Stimulated activated naive CD8-positive, alpha-beta T cell treated with anti-CD3 and anti-CD28 coated beads, Interleukin-15, amount 100 ng/mL, for 72 hours (primary cell): ENCODE results near the gene EPB41L2.
A peak's percentile ranks its signal among the peaks of the same experiment; 100 is the strongest.

Source experiments
- ATAC-seq: fragments of 150-1000 bp; cut with Tn5 transposase; 2 replicates; pipeline ENCODE4 v1.10.0; 2021; ENCODE audit warnings: mild to moderate bottlenecking, moderate library complexity
- DNase-seq, 2 donors: peaks; one replicate each; pipeline ENCODE4 v3.0.0; 2021 to 2022
- H3K27ac Mint-ChIP-seq, 2 donors: one replicate each; pipeline ENCODE4 v1.8.0; 2022; ENCODE audit warnings: mild to moderate bottlenecking in 2 of 2, mixed read lengths in 2 of 2, moderate library complexity in 2 of 2
- H3K27me3 Mint-ChIP-seq: one replicate; pipeline ENCODE4 v1.8.0; 2022; ENCODE audit warnings: mixed read lengths
- H3K4me1 Mint-ChIP-seq: one replicate; pipeline ENCODE4 v1.8.0; 2022; ENCODE audit warnings: mild to moderate bottlenecking, mixed read lengths
- H3K4me3 Mint-ChIP-seq, 2 donors: one replicate each; pipeline ENCODE4 v1.8.0; 2022; ENCODE audit warnings: mild to moderate bottlenecking in 2 of 2, mixed read lengths in 2 of 2, moderate library complexity in 1 of 2
- H3K9me3 Mint-ChIP-seq, 2 donors: one replicate each; pipeline ENCODE4 v1.8.0; 2022; ENCODE audit warnings: mixed read lengths in 2 of 2

The EPB41L2 gene

DNA sequence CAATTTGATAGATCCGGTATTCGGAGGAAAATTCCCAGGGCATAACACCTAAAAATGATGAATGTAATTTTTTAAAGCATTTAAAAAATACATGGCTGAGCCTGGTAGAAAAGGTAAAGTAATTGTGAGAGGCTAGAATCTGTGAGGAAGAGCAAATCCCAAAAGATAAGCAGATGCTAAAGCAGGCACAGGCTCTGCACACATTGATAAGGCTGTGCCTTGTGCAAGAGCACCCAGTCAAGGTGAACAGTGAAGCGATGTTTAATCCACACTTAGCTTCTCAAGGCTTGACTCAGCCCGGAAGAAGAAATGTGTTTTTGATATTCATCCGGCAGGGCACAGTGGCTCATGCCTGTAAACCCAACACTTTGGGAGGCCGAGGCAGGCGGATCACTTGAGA, 5.1 kb upstream of the EPB41L2 start:
- ATAC-seq (no peak), DNase-seq (no peak)
- Mint-ChIP-seq H3K4me3 (no peak overlapping the region), H3K27ac (no peak overlapping the region), H3K9me3 (peaks cover 9 to 11% of the 10 kb centered on the region in 2 donors), H3K4me1 (peaks cover 9% of the 10 kb centered on the region), H3K27me3 (no peaks in the 10 kb centered on the region)

DNA sequence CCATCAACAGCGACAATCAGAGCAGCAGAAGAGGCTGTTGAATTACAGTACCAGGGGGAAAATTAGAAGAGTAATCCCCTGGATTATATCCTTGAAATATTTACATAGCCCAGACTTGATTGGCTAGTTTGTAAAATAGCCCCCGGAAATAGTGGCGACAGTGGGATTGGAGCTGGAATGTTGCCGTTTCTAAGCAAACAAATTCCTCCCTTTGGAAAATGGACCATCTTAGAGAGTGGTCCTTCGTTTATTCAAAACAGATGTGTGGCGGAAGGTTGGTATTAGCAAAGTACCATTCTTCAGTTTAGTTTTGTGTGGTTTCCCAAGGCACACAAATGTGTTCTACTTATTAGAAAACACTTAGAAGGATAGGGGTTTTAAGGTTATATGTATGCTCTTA, 4.5 kb upstream of the EPB41L2 start:
- Mint-ChIP-seq H3K4me1 (peaks cover 9% of the 10 kb centered on the region), H3K27me3 (no peaks in the 10 kb centered on the region), H3K9me3 (peaks cover 9 to 11% of the 10 kb centered on the region in 2 donors), H3K27ac (no peak overlapping the region), H3K4me3 (no peak overlapping the region)
- no peak for DNase-seq
- ATAC-seq: no peak

DNA sequence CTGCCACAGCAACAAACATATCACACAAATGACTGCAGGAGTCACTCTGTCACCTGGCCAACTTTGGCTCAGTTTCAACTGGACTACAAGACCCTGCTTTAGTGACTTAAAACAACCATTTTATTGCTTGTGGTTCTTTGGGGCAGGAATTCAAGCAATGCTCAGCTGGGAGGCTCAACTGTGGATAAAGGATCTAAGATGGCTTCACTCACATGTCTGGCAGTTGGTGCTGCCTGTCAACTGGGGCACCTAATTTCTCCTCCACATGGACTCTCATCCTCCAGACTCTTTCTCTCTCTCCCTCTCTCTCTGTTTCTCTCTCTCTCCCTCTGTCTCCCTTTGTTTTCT, 2.8 kb upstream of the EPB41L2 start:
- DNase-seq: no peak
- H3K27ac Mint-ChIP-seq: no peak overlapping the region
- peaks cover 9 to 11% of the 10 kb centered on the region in 2 donors for H3K9me3 Mint-ChIP-seq
- H3K4me3 Mint-ChIP-seq: no peak overlapping the region
- H3K27me3 Mint-ChIP-seq: no peaks in the 10 kb centered on the region
- ATAC-seq: no peak
- peaks cover 23% of the 10 kb centered on the region for H3K4me1 Mint-ChIP-seq

DNA sequence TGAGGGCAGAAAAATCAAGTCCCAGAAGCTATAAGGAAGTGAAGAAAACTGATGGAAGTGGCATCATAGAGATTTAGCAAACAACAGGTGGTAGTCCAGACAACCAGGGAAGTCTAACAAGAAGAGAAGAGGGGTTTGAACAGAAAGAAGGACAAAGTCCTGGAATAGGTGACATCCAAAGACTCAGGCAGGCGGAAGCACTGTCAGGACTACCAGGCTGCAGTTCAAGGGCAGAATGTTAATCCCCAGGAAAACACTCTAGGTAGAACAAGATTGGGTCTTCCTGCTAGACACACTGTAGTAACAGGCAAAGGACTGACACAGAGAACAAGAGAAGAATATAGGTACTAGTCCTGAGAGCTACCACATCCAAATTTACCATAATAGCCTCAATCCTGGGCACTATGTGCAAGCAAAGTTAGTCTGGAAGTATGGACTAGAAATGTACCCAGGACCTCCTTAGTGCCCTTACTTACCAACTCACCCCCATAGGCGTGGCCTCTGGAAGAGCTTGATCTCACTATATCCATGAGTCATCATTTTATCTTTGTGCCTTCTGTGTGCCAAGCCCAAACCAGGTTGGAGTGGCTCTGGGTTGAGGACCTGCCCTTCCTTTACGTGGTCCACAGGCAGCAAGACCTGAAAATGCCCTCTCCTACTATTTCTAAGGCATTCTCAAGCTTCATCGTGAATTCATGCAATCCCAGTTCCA, 2.2 kb upstream of the EPB41L2 start:
- no peaks in the 10 kb centered on the region for H3K27me3 Mint-ChIP-seq
- DNase-seq (no peak), ATAC-seq (no peak)
- peaks cover 6 to 9% of the 10 kb centered on the region in 2 donors for H3K9me3 Mint-ChIP-seq
- H3K27ac Mint-ChIP-seq: no peak overlapping the region
- peaks cover 27% of the 10 kb centered on the region for H3K4me1 Mint-ChIP-seq
- no peak overlapping the region for H3K4me3 Mint-ChIP-seq

DNA sequence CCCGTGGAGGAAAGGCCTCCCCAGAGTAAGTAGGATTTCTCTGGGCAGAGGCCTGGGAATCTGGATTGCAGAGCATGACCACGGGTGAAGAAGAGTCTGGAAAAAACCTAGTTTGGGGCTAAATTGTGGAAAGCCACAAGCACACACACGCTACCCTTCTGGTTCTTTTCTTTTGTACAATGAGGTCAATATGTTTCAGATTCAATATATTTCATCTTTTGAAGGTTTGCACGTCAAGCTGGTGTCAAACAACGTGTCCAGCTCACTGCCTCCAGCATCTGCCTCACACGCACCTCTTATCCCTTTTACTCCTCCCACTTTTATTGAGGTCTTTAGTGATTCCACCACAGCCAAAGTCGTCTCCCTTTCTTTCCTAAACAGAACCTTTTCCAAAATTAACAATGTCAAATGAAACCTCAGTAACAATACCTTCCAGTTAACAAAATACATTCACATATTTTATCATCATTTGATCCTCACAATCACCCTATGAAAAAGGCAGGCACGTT, 773 bp upstream of the EPB41L2 start:
- DNase-seq (no peak), ATAC-seq (no peak)
- Mint-ChIP-seq H3K9me3 (peaks cover 0 to 9% of the 10 kb centered on the region in 2 donors), H3K27me3 (no peaks in the 10 kb centered on the region), H3K4me1 (peaks cover 27% of the 10 kb centered on the region), H3K4me3 (peak overlapping the region; percentile 91 to 92), H3K27ac (no peak overlapping the region)

DNA sequence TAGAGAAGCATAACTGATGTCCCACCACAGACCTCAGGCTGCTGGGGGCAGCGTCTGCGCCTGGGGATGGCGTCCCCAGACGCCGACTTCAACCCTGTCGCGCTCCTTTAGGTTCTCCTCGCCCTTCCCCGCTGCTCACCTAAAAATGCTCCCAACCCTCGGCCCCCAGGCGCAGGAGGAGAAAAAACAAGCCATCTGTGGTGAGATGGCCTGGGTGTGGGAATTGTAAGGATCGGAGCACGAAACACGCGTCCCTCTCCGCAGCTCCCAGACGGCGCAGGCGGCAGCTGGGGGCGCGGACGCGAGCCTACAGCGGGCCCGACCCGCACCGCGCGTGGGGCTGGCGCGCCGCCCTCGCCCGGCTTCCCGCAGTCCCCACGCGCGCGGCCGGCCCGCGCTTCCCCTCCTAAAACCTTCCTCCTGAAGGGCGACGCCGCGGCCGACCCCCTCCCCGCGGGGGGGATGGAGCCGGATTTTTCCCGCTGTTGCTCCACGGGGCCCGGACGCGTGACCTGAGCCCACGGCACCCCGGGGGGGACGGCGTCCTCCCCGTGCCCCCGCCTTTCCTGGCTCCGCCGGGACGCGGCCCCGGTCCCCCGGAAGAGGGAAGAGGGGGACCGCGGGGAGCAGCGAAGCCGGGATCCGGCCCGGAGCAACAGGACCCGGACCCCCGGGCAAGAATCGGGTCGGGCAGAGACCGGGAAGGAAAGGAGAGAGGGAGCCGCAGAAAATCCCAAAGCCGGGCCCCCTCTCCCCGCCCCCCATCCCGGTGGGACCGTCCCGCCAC, 611 bp downstream of the EPB41L2 start:
- H3K9me3 Mint-ChIP-seq: peaks cover 6 to 9% of the 10 kb centered on the region in 2 donors
- peak overlapping the region; percentile 86 to 93 for H3K27ac Mint-ChIP-seq
- peaks cover 27% of the 10 kb centered on the region for H3K4me1 Mint-ChIP-seq
- H3K27me3 Mint-ChIP-seq: no peaks in the 10 kb centered on the region
- peak; percentile 58 for ATAC-seq
- DNase-seq: peak; percentile 17 to 20
- peak overlapping the region; percentile 91 to 92 for H3K4me3 Mint-ChIP-seq

DNA sequence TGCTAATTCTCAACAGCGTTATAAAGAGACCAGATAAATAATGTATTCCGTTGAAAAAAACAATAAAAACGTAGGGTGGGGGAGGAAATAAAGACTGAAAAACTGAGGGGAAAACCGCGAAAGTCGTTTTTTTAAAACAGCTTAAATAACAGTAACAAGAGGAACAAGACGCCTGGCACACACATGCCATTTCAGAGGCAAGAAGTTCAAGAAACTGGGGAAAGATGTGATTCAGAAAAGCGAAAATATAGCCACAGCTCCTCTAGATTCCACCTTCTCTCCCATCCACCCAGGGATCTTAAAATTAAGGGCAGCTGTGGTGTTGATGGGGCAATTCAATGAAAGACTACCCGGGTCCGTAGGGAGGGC, 1.3 kb downstream of the EPB41L2 start:
- H3K4me1 Mint-ChIP-seq: peaks cover 27% of the 10 kb centered on the region
- peaks cover 8 to 11% of the 10 kb centered on the region in 2 donors for H3K9me3 Mint-ChIP-seq
- DNase-seq (no peak), ATAC-seq (no peak)
- no peaks in the 10 kb centered on the region for H3K27me3 Mint-ChIP-seq
- peak overlapping the region in 1 of 2 donors; percentile 31 for H3K27ac Mint-ChIP-seq
- peak overlapping the region; percentile 91 to 92 for H3K4me3 Mint-ChIP-seq

DNA sequence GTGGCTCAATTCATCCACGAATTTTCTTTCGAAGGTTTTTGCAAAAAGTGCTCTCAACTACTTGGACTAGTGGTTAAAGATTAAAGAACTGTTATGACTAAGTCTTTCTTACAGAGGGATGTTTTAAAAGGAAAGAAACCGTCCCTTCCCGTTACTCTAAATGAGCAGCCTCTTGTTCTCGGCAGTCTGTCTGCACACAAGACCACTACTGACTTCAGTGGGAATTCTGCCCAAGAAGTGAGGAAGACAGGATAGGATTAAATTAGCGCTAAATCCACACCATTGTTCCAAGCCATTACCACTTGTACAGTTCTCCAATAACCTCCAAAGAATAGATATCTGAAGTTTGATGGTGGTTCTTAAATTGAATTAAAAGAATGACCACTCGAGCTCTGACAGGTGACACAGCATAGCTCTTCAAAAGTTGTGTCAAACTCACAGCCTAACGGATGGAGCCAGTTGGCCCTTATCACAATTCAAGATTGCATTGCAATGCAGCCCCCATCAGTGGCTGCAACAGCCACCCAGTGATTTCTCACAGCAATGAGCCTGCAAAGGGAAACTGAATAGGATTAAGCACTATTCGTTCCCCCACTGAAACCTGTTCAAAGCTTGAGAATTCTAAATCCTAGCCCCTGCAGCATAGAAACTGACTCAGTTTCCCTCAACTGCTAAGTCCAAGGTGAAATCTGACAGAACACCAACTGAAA, 1.8 kb downstream of the EPB41L2 start:
- Mint-ChIP-seq H3K4me3 (peak overlapping the region; percentile 91 to 92), H3K27me3 (no peaks in the 10 kb centered on the region), H3K27ac (no peak overlapping the region), H3K9me3 (peaks cover 4 to 11% of the 10 kb centered on the region in 2 donors), H3K4me1 (peaks cover 27% of the 10 kb centered on the region)
- no peak for DNase-seq
- no peak for ATAC-seq

DNA sequence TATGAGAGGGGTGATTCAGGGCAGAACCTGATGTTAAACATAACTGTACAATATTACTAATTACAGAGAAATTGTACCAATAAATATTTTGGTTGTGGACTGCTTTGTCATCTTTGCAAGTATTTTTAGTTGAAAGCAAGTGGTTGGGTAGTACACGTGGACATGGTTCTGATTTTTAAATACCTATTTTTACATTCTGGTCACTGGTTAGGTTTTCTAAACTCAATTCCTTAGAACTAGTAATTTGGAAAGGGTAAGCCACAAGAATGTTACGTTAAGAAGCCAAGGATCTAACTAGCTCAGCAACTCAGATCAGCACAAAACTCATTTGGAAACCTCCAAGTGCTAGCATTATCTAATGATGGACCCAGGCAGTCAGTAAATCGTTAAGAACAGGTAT, 2.7 kb downstream of the EPB41L2 start:
- no peak overlapping the region for H3K4me3 Mint-ChIP-seq

DNA sequence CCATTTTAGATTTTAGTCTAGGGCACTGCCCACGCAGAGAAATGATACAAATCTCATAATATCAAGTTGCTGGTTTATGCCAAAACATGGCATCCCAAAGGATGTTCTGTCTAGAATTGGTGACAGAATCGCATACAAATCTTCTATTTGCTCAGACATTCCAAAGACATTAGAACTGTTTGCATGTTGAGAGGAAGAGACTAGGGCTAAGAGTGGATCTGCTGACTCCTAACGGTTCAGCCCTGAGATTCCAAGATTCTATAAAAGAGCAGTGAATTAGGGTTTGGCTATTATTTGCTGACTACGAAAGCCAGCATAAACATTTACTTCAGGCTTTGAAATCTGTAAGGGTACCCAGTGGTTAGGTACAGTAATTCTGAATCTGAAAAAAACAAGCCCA, 3.6 kb downstream of the EPB41L2 start:
- Mint-ChIP-seq H3K27me3 (no peaks in the 10 kb centered on the region), H3K9me3 (peaks cover 3 to 15% of the 10 kb centered on the region in 2 donors), H3K4me1 (peaks cover 27% of the 10 kb centered on the region), H3K4me3 (no peak overlapping the region), H3K27ac (no peak overlapping the region)
- no peak for ATAC-seq
- no peak for DNase-seq

More for the DNA sequence above, 2.7 kb downstream of the EPB41L2 start:
- Mint-ChIP-seq H3K27ac (no peak overlapping the region), H3K27me3 (no peaks in the 10 kb centered on the region), H3K4me1 (peaks cover 27% of the 10 kb centered on the region), H3K9me3 (peaks cover 0 to 11% of the 10 kb centered on the region in 2 donors)
- DNase-seq (no peak), ATAC-seq (no peak)

DNA sequence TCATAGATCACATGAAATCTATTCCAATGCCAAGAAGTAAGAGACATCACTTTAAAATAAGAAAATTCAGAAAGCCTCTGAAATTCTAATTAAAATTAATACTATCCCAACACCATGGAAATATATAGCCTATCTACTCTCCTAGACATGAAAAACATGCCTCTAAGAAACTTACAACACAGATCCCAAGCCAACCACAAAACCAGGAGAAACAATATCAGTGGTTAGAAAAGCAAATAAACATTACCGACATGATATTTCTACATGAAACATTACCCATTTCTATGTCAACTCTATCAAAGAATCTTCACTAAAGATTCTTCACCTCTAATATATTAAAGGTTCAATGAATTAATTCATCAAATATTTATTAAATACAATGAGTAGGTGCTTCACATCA, 4.8 kb downstream of the EPB41L2 start:
- no peak overlapping the region for H3K27ac Mint-ChIP-seq
- DNase-seq (no peak), ATAC-seq (no peak)
- H3K4me1 Mint-ChIP-seq: peaks cover 18% of the 10 kb centered on the region
- peaks cover 9 to 23% of the 10 kb centered on the region in 2 donors for H3K9me3 Mint-ChIP-seq
- H3K4me3 Mint-ChIP-seq: no peak overlapping the region
- H3K27me3 Mint-ChIP-seq: no peaks in the 10 kb centered on the region

DNA sequence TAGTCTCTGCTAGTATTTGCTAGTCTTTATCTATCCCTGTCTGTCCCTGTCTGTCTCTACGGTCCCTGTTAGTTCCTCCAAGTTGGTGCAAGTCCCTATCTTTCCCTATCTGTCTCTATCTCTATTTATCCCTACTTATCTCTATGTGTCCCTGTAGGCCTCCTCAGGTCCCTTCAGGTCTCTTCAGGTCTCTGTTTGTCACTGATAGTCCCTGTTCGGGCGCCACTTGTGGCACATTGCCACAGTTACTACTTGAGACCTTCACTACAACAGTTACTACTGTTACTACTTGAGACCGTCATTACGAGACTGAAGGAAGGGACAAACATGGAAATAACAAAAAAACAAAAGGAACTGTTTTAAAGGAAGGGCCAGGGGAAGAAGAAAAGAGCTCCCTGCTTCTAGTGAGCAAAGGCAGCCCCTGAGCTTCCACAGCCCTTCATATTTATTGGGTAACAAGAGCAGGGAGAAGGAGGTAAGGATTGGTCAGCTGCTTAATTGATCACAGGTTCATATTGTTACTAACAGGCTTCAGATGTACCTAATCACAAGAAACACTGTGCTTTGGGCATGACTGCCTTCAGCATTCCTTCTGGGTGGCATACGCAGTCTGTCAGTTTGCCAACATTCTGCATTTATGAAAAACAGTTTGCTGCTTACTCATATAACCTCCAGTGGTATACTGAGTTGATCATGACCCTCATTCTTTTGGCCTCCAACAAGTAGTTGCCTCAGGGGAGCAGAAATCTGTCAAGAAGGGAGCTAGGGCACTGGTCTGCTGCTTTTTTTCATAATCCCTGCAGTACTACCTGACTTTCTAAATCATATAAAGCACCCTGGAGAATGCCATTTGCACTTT, 8.4 kb downstream of the EPB41L2 start:
- Mint-ChIP-seq H3K9me3 (peaks cover 13 to 23% of the 10 kb centered on the region in 2 donors), H3K27ac (no peak overlapping the region), H3K4me3 (no peak overlapping the region), H3K4me1 (no peaks in the 10 kb centered on the region), H3K27me3 (no peaks in the 10 kb centered on the region)
- DNase-seq (no peak), ATAC-seq (no peak)

DNA sequence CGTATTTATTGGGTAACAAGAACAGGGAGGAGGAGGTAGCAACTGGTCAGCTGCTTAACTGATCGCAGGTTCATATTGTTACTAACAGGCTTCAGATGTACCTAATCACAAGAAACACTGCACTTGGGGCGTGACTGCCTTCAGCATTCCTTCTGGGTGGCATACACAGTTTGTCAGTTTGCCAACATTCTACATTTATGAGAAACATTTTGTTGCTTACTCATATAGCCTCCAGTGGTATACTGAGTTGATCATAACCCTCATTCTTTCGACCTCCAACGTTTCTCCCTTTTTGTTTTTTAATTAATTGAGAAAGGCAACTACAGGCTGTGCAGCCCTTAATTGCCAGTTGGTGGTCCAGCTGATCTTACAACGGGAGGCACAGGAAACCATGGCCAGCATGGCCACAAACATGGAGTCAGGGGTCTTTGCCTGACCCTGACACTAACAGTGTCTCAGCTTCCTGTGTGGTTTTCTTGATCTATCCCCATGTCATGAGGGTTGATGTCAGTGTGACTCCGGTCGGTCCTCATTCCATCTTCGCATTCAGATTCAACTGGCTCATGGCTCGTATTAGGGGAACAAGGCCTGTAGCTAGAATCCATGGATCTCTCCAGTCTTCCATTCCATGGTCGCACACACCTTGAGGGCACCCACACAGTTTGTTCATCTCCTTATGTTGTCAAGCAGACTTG, 9.4 kb downstream of the EPB41L2 start:
- H3K9me3 Mint-ChIP-seq: peaks cover 13 to 23% of the 10 kb centered on the region in 2 donors
- no peaks in the 10 kb centered on the region for H3K4me1 Mint-ChIP-seq

DNA sequence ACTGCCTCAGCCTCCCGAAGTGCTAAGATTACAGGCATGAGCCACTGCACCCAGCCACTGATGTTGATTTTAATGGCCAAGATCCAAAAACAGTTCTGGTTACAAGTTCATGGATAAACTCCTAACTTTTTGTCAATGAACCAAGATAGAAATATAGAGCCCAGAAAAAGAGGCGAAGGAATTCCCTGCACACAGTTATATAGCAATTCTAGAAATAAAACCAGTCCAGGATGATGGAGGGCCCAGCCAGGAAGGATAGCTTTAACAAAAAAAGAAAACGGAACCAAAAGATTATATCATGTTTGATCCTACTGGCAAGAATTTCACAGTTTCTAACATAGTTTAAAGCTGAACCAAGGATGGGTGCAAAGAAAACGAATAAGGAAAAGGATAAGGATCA, 10.9 kb downstream of the EPB41L2 start:
- Mint-ChIP-seq H3K9me3 (peaks cover 13 to 14% of the 10 kb centered on the region in 2 donors), H3K4me3 (no peak overlapping the region), H3K27ac (no peak overlapping the region), H3K4me1 (no peaks in the 10 kb centered on the region), H3K27me3 (no peaks in the 10 kb centered on the region)
- DNase-seq (no peak), ATAC-seq (no peak)

More for the DNA sequence above, 9.4 kb downstream of the EPB41L2 start:
- no peak overlapping the region for H3K27ac Mint-ChIP-seq
- ATAC-seq: no peak
- no peaks in the 10 kb centered on the region for H3K27me3 Mint-ChIP-seq
- H3K4me3 Mint-ChIP-seq: no peak overlapping the region
- no peak for DNase-seq
